ENCODE data around the gene LIPF. TPM values are rescaled to one million over a fixed set of nuclear protein-coding genes. Genes with fewer than 3 reads are reported as not detected.

LIPF gene
- total and polyA plus RNA-seq, 2 of the 4 experiments (the other 2 are of a cell fraction): not detected

- WGBS, 2 experiments (ENCODE audit: extremely low coverage in 2 of 2, insufficient read length in 1 of 2): no CpG with 5 or more reads among the region's 1 CpG
- ChIA-PET CTCF (interaction anchor here (0.6 kb wide), 1 partner anchor 153 kb away, joined by 3 read pairs; no protein-coding TSS in a partner anchor), POLR2A (ENCODE audit: unreplicated experiment) (no interaction called here)
- no peaks in the 10 kb centered on the region for H3K9me3 ChIP-seq (ENCODE audit: control insufficient read depth, insufficient read depth, low read length)
- no peak overlapping the region for H2BK20ac ChIP-seq (ENCODE audit: low read depth, low read length)
- H3K9ac ChIP-seq (ENCODE audit: low read depth, low read length): no peak overlapping the region
- H4K5ac ChIP-seq (ENCODE audit: low read depth, low read length): no peak overlapping the region
- no peaks in the 10 kb centered on the region for H4K20me1 ChIP-seq (ENCODE audit: insufficient read depth, low read length)
- H3K4ac ChIP-seq (ENCODE audit: low read depth, low read length): no peak overlapping the region; the same call in 1 of the 2 replicates
- H2AK5ac ChIP-seq (ENCODE audit: low read depth, low read length): no peak overlapping the region
- no peak overlapping the region for H3K4me2 ChIP-seq (ENCODE audit: low read depth, low read length)
- H2BK120ac ChIP-seq (ENCODE audit: low read depth, low read length): peak overlapping the region; percentile 46
- H3K23ac ChIP-seq (ENCODE audit: low read depth, low read length): no peak overlapping the region
- H2BK15ac ChIP-seq (ENCODE audit: low read depth, low read length): no peak overlapping the region
- H2AK9ac ChIP-seq (replicated peaks; ENCODE audit: low read depth, low read length, poor library complexity): no peak overlapping the region
- H2BK5ac ChIP-seq (ENCODE audit: low read depth, low read length, poor library complexity, severe bottlenecking): peak overlapping the region; percentile 24
- H3K4me3 ChIP-seq (ENCODE audit: insufficient read depth, low read depth, low read length): no peak overlapping the region
- no peaks in the 10 kb centered on the region for H3K79me1 ChIP-seq (ENCODE audit: low read depth in 1 of 2, low read length in 2 of 2)
- no peak overlapping the region for H3K14ac ChIP-seq (replicated peaks; ENCODE audit: low read depth, low read length)
- H3K56ac ChIP-seq (ENCODE audit: extremely low read depth, insufficient read depth, low read length): no peak overlapping the region
- no peak overlapping the region for H4K91ac ChIP-seq (ENCODE audit: insufficient read depth, low read depth, low read length)
- peak; percentile 80 for DNase-seq
- no peaks in the 10 kb centered on the region for H3K9me1 ChIP-seq (ENCODE audit: insufficient read depth, low read length)
- no peaks in the 10 kb centered on the region for H3K36me3 ChIP-seq (ENCODE audit: control insufficient read depth, insufficient read depth, low read length)
- TF ChIP-seq CEBPB (IDR thresholded peaks at IDR 0.05; ENCODE audit: low read depth, low read length) (0 out of 2 replicates have a peak, but pooled peaks have one; percentile 10), MAFK (IDR thresholded peaks at IDR 0.05; ENCODE audit: low read depth, low read length) (no peak), BHLHE40 (IDR thresholded peaks at IDR 0.05; ENCODE audit: low read depth, low read length) (no peak), NFE2L2 (IDR thresholded peaks at IDR 0.05; ENCODE audit: low read depth, low read length) (no peak)
- H3K27me3 ChIP-seq (ENCODE audit: control insufficient read depth, insufficient read depth, low read length): no peaks in the 10 kb centered on the region
- peak; percentile 49 for ATAC-seq (ENCODE audit: low read depth)
- peaks cover 5% of the 10 kb centered on the region for H3K4me1 ChIP-seq (ENCODE audit: control insufficient read depth, insufficient read depth, low read length)
- no peak overlapping the region for H3K27ac ChIP-seq (ENCODE audit: insufficient read depth, low read length)
- dilution Hi-C loops (cut with HindIII; ENCODE audit: low sequenced_read_pairs, unreplicated experiment): no loop called here
- no peak overlapping the region for H2AFZ ChIP-seq (replicated peaks; ENCODE audit: low read length, poor library complexity)
- no peak overlapping the region for H3K18ac ChIP-seq (ENCODE audit: low read depth, low read length)
- intact Hi-C loops (cut with micrococcal nuclease): no loop called here
- no TSS peak for BruUV-seq (replicated peaks)
- in situ Hi-C loops (cut with MboI; ENCODE audit: low sequenced_read_pairs): no loop called here
- H4K8ac ChIP-seq (ENCODE audit: low read depth in 2 of 2, low read length in 2 of 2): 0 out of 4 replicates have a peak overlapping the region, but pooled peaks of 1 of the 2 experiments have one; percentile 8
Measured at GRCh38 chr10:88657901-88658300, 6.3 kb upstream of the LIPF start.
